Psoas muscle (tissue), 8 donors: ENCODE measurements around the gene CHST1. TPM values are rescaled to one million over a fixed set of nuclear protein-coding genes. Genes with fewer than 3 reads are reported as not detected.

Source experiments
- ATAC-seq, 4 donors: fragments of 200-7000 bp; cut with Tn5 transposase; one replicate each; pipeline ENCODE4 v1.9.1; 2020; ENCODE audit warnings: moderate library complexity in 3 of 4, mild to moderate bottlenecking in 2 of 4
- DNase-seq, 2 donors: peaks; one replicate each; pipeline ENCODE4 v3.0.0-alpha.2; 2020
- H3K27ac ChIP-seq: fragments of 200-600 bp; one replicate; pipeline ENCODE4 v1.8.0; 2022
- H3K27me3 ChIP-seq, 3 donors: fragments of 200-600 bp in 1 of 3; one replicate each; pipeline versions ENCODE4 v1.6.1 to v1.8.0; 2013 to 2022; ENCODE audit warnings: low read length in 2 of 3, mild to moderate bottlenecking in 2 of 3, moderate library complexity in 1 of 3; ENCODE audit not compliant: insufficient read depth in 3 of 3
- H3K36me3 ChIP-seq, 2 donors: fragments of 200-600 bp in 1 of 2; one replicate each; pipeline versions ENCODE4 v1.6.1 to v1.8.0; 2013 to 2022; ENCODE audit warnings: low read depth in 1 of 2, mild to moderate bottlenecking in 1 of 2, moderate library complexity in 1 of 2; ENCODE audit not compliant: insufficient read depth in 1 of 2
- H3K4me1 ChIP-seq: fragments of 200-600 bp; one replicate; pipeline ENCODE4 v1.8.0; 2022
- H3K4me3 ChIP-seq: fragments of 200-600 bp; one replicate; pipeline ENCODE4 v1.8.0; 2022; ENCODE audit warnings: mild to moderate bottlenecking
- H3K9me3 ChIP-seq: fragments of 200-600 bp; one replicate; pipeline ENCODE4 v1.8.0; 2022
- CTCF ChIP-seq: fragments of 200-600 bp; IDR thresholded peaks from one replicate; pipeline ENCODE4 v1.8.0; 2022; ENCODE audit warnings: antibody characterized with exemption
- WGBS, 3 donors: extraction: QIAGEN DNeasy Blood & Tissue Kit; methylation state at CpG; one replicate each; pipeline versions ENCODE4 v1.1.6 to v1.1.7; 2013; 5-methylcytosine and 5-hydroxymethylcytosine counted together
- intact Hi-C, 2 donors: fragments of 100-400 bp; cut with DNase I; formaldehyde crosslinking; loops; one replicate each; pipeline versions ENCODE4 v1.11.0 to v1.14.2; 2022
- polyA plus RNA-seq, 3 donors: library from polyadenylated mRNA; stranded (reverse); fragments of 200-250 nt; gene quantifications; one replicate each; pipeline ENCODE4 v1.2.3, GENCODE V29; 2013
- total RNA-seq, 4 donors: library from RNA; stranded (reverse); fragmentation: NEBNext Ultra II Directional in 2 of 4; extraction: Animal tissue kit (Norgen Biotek cat#: 25700) in 2 of 4; gene quantifications; one replicate each; pipeline versions ENCODE4 v1.2.1 to v1.2.4, GENCODE V29; 2021 to 2023
- donor health status: healthy with polysubstance abuse.
- donor health status: DM: no; HTN: no; CAD: no; lungs with moderate emphysema.
- donor health status: Bipolar disorder and iron deficiency.
- donor health status: healthy.
- donor health status: DM: yes; HTN: yes; CAD: no.
- donor health status: DM: no; HTN: no; CAD: no.
- donor health status: DM: no; HTN: no; CAD: no.
- donor health status: DM: yes; HTN: yes; CAD: no.

The CHST1 gene
- total and polyA plus RNA-seq, 7 donors = 1.2 to 21.4 (median 5.8) TPM

GRCh38 chr11:45652781-45653180 is 12.6 kb downstream of the CHST1 start:
- Histone ChIP-seq H3K4me1 (peaks cover 15% of the 10 kb centered on the region), H3K36me3 (no peaks in the 10 kb centered on the region), H3K4me3 (no peak overlapping the region), H3K9me3 (no peaks in the 10 kb centered on the region), H3K27me3 (peaks cover 0 to 13% (median 0%) of the 10 kb centered on the region in 3 donors), H3K27ac (no peak overlapping the region)
- DNase-seq (no peak), ATAC-seq (no peak)
- TF ChIP-seq CTCF = no peak
- WGBS, 3 donors = 61 to 74% (median 67%) methylated on average over 6 of the region's 6 CpGs
- intact Hi-C loops = loop anchor here (1.0 to 10.0 kb wide), 3 partner anchors 115 to 281 kb away; no protein-coding TSS in a partner anchor

DNA sequence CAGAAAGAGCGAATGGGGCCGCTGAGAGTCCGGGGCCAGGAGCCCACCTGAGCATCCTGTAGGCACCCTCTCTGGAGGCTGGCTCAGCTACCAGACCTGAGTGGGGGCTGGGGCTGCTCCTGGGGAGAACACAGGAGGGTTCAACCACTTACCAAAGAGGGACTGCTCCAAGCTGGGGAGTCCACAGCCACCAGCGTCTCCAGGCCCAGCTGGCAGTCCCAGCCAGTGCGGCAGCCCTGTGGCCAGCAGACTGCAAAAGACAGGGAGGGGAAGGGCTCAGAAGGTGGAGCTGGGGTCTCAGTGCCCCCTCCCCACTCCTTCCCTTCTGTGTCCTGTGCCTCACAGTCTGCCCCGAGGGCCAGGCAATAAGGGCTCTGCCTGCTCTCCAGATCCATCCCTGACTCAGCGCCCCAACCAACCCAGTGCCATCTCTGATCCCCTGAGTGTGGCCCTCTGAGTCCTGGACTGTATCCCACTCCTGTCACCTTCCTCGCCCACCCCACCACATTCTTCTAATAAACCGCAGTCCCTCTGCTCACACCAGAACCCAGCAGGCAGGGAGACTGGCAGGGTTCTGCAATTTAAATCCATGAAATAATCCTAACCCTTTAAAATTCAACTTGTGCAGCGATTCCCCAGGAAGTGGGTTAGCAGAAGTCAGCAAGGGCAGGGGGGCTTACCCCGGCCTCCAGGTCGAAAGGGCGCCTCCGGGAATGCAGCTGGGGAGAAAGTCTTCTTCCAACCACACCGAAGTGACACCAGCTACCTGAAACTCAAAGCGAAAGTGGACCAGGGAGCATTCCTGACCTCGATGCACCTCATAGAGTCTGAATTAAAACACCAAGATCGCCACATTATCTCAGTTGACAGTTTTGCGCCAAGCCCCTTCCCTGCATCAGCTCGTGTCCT is 13.3 kb downstream of the CHST1 start:
- 66 to 88% (median 71%) methylated on average over 18 to 20 of the region's 20 CpGs for WGBS, 3 donors
- Histone ChIP-seq H3K9me3 (no peaks in the 10 kb centered on the region), H3K36me3 (no peaks in the 10 kb centered on the region), H3K4me1 (peaks cover 15% of the 10 kb centered on the region), H3K4me3 (no peak overlapping the region), H3K27me3 (peaks cover 0 to 13% (median 0%) of the 10 kb centered on the region in 3 donors), H3K27ac (no peak overlapping the region)
- ATAC-seq = no peak
- no peak for DNase-seq
- intact Hi-C loops = loop anchor here in 1 of 2 donors (5.0 to 10.0 kb wide), 2 partner anchors 115 to 277 kb away; no protein-coding TSS in a partner anchor
- TF ChIP-seq CTCF = no peak

- 84 to 94% (median 86%) methylated on average over 9 of the region's 9 CpGs for WGBS, 3 donors
- H3K4me1 ChIP-seq = peaks cover 15% of the 10 kb centered on the region
- no peak for ATAC-seq
- H3K27ac ChIP-seq = no peak overlapping the region
- H3K9me3 ChIP-seq = no peaks in the 10 kb centered on the region
- DNase-seq = no peak
- peaks cover 0 to 13% (median 0%) of the 10 kb centered on the region in 3 donors for H3K27me3 ChIP-seq
- TF ChIP-seq CTCF = no peak
- intact Hi-C loops = loop anchor here in 1 of 2 donors (5.0 to 10.0 kb wide), 2 partner anchors 114 to 276 kb away; no protein-coding TSS in a partner anchor
- H3K4me3 ChIP-seq = no peak overlapping the region
- no peaks in the 10 kb centered on the region for H3K36me3 ChIP-seq
These were observed 14.3 kb downstream of the CHST1 start for GRCh38 chr11:45651156-45651555.

DNA sequence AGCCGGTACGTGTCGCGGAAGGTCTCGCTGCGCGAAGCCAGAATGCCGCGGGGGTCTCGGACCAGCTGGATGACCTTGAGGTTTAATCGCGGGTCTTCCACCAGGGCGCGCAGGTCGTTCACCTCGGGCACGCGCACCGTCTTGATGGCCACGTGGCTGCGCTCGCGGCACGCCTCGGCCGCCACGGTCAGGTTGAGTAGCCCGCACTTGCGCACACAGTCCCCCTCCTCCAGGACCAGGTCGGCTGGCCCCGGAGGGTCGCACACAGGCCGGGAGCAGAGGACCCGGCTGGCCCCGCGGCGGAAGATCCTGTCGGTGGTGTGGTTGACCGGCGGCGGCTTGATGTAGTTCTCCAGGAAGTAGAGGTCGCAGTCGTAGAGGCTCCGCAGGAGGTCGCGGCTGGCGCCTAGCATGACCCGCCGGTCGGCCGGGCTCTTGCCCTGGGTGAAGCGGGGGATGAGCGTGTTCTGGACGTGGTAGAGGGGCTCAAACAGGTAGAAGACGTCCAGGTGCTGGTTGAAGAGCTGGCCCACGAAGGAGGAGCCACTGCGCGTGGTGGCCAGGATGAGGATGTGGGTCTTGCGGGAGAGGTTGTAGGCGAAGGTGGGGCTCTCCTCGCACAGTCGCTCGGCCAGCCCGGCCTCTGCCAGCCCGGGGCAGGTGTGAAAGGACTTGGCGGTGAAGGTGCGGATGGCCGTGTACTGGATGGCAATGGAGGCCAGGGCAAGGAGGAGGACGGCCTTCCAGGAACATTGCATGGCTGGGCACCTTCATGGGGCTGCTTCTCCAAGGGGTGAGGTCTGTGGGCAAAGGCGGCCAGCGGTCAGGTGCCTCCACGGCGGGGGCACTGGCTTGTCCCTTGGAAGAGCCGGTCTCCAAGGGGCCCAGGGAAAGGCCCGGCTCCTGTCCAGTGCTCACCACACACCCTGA is 15.0 kb downstream of the CHST1 start:
- no peak for TF ChIP-seq CTCF

More for the DNA sequence above, 15.0 kb downstream of the CHST1 start:
- Histone ChIP-seq H3K27me3 (peaks cover 0 to 13% (median 0%) of the 10 kb centered on the region in 3 donors), H3K4me1 (peaks cover 14% of the 10 kb centered on the region), H3K27ac (no peak overlapping the region), H3K4me3 (no peak overlapping the region), H3K36me3 (no peaks in the 10 kb centered on the region), H3K9me3 (no peaks in the 10 kb centered on the region)
- intact Hi-C loops = loop anchor here in 1 of 2 donors (5.0 to 10.0 kb wide), 2 partner anchors 113 to 276 kb away; no protein-coding TSS in a partner anchor
- DNase-seq = no peak
- 80 to 87% (median 81%) methylated on average over 68 to 75 of the region's 75 CpGs for WGBS, 3 donors
- no peak for ATAC-seq
